ENCODE results near the gene MINDY4.

Gene MINDY4

DNA sequence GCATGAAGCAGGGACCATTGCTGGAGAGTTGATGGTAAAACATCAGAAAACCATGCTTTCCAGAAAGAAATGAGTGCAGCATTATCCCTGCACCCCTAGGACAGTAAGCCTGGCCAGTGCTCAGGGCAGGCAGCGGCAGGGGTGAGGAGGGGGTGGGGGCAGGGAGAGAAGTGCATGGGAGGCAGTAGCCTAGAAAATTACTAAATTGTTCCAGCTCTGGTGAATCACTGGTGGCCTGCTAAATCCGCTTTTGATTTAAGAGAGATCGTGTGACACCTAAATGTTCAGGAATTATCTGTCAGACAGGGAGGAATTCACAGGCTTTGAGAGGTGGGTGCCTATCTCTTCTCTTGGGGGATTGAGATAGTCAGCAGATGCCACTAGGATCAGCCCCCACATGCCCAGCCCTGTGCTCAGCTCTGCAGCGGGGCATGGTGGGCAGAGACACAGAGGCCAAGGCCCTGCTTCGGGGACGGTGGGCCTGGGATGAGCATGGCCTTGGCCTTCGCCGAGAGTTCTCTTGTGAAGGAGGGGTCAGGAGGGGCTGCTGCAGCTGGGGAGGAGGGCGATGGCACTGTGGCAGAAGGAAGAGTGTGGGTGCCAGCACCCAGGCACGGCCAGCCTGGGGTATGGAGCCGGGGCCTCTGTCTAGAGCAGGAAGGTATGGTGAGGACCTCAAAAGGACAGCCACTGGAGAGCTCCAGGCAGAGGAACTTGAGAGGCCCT, 135.5 kb downstream of the MINDY4 start:
- DNase-seq, result no peak

- DNase-seq, result no peak
These were observed 136.5 kb downstream of the MINDY4 start for GRCh38 chr7:30907527-30908267.

- no peak for DNase-seq
These were observed 137.5 kb downstream of the MINDY4 start for GRCh38 chr7:30908681-30909080.

DNA sequence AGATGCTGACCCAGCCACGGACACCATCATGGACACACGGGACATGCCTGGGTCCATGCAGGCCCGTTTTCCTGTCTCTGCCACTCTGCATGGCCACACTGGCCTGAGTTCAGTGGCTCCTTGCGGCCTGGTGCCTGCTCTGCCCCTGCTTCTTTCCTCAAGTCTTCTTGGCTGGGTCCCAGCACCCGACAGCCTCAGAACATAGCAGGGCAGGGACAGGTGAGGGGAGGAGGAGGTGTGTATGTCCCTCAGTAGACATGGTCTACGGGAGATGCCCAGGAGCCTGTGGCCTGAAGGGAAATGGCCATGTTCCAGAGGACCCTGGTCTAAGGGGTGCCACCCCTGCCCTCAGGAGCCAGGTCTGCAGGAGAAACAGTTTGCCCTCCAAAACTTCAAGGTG, 138.2 kb downstream of the MINDY4 start:
- DNase-seq, result no peak

GRCh38 chr7:30910411-30911073, 139.3 kb downstream of the MINDY4 start:
- no peak for DNase-seq

DNA sequence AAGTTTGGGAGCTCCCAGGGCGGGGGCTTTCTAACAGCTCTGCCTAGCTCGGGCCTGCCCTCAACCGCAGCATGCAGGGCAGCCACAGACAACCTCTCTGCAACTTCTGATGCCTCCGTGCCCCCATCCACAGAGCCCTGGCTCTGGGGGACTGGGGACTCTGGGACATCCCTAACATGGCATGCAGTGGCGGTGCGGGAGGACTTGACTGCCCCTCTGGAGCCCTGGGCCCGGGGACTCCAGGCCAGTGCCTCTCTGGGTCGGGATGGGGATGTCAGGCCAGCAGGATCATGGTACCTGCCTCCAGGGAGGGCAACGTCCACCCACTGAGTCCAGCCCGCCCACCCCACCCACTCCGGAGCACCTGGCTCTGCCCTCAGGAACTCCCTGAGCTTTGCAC, 139.9 kb downstream of the MINDY4 start:
- no peak for DNase-seq

GRCh38 chr7:30911561-30911969, 140.3 kb downstream of the MINDY4 start, which contains the start of gene AQP1:
Gene AQP1 (plus strand): TSS chr7:30911853. CDS start chr7:30911910, 57 bp downstream.
- no peak for DNase-seq

DNA sequence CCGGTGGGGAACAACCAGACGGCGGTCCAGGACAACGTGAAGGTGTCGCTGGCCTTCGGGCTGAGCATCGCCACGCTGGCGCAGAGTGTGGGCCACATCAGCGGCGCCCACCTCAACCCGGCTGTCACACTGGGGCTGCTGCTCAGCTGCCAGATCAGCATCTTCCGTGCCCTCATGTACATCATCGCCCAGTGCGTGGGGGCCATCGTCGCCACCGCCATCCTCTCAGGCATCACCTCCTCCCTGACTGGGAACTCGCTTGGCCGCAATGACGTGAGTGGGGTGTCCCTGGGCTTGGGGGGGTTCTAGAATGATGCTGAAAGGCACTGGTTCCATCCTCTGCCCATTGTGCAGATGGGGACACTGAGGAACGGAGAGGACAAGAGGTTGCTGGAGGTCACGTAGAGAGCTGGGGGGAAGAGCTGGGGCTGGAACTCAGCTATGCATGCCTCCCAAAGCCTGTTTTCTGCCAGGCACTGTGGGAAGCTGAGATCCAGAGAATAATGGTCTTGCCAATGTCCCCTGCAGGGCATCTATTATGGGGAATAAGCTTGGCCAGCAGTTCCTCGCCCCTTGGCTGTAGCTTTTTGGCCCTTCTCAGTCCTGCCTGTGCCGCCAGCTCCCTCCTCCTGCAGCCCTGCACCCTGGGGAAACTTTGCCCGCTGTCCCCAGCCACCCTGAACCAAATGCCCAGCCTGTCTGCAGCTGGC, 141.0 kb downstream of the MINDY4 start:
- no peak for DNase-seq

DNA sequence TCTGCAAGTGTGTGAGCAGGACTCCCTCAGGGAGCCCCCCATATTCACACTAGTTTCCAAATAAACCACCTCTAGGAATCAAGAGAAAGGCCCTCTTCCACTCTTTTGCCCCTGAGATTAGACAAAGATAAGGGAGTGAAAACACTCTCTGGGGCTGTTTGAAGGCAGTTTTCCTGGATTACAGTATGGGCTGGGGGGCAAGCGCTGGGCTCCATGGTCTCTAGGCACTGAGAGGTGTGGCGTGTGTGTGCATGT, 141.4 kb downstream of the MINDY4 start:
- no peak for DNase-seq

- DNase-seq, result no peak
These were observed 142.0 kb downstream of the MINDY4 start for GRCh38 chr7:30912986-30913811.

DNA sequence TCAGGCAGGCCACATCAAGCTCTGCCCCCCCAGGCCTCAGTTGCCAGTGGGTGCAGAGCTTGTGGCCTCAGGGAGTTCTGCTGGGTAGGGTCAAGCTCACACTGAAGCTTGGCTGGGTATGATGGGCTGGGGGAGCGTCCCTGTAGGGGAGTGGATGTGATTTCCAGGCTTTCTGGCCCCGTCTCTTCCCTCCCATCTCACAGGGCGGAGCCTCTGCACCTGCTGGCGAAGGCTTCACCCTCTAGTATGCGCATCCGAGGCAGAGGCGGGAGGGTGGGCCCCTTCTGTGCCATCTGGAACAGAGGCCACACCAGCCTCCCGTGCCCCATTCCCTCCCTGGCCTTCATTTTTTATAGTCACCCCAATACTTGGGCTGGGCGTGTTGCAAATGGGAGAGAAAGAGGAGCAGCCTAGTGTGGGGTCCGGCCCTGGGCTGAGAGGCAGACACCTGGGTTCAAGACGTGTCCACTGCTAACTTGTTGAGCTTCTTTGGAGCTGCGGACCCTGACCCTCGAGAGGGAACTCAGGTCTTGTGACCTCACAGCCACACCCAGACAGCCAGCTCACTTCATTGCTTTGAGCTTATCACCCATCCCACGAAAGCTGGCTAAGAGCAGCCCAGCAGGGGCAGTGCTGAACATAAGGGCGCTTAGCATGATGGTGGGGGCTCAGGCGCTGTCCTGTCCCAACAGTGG, 142.8 kb downstream of the MINDY4 start:
- no peak for DNase-seq

GRCh38 chr7:30914596-30914995, 143.4 kb downstream of the MINDY4 start:
- DNase-seq, result no peak

- DNase-seq, result no peak
These were observed 143.9 kb downstream of the MINDY4 start for GRCh38 chr7:30915005-30915601.

- no peak for DNase-seq
These were observed 144.5 kb downstream of the MINDY4 start for GRCh38 chr7:30915751-30916150.

GRCh38 chr7:30916255-30916654, 145.0 kb downstream of the MINDY4 start:
- no peak for DNase-seq

DNA sequence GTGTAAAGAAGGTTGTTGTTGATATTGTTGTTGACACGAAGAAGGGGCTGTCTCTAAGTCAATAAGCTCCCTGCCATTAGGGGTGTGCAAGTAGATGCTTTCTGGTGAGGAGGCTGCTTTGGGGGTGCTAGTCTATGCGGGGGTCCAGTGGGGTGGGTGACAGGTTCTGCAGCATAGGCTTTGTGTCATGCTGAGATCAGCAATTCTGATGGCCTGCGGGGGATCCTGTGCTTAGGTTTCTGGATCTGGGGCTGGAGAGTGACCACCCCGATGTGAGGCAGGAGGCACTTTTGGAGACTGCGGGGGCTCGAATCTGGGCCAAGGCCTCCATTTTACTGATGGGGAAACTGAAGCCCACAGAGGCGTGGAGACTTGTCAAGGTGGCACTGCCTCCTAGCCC, 145.6 kb downstream of the MINDY4 start:
- DNase-seq, result no peak

GRCh38 chr7:30917216-30917893, 146.1 kb downstream of the MINDY4 start:
- no peak for DNase-seq

DNA sequence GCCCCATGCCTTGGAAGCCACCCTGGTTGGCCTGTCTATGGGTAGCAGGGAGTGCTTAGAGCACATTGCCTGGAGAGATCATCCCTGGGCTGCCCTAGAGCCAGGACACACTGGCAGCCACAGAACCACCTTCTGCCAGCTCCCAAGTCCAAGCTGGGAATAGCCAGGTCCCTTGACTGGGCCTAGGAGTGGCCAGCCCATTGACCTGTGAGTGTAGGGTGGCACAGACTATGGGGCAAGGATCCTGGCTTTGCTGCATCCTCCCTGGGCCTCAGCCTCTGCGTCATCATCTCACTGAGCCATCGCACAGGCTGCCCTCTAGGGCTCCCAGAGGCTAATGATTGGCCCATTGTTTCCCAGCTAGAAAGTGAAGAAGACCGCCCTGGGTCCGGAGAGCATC, 147.5 kb downstream of the MINDY4 start:
- DNase-seq, result no peak

DNA sequence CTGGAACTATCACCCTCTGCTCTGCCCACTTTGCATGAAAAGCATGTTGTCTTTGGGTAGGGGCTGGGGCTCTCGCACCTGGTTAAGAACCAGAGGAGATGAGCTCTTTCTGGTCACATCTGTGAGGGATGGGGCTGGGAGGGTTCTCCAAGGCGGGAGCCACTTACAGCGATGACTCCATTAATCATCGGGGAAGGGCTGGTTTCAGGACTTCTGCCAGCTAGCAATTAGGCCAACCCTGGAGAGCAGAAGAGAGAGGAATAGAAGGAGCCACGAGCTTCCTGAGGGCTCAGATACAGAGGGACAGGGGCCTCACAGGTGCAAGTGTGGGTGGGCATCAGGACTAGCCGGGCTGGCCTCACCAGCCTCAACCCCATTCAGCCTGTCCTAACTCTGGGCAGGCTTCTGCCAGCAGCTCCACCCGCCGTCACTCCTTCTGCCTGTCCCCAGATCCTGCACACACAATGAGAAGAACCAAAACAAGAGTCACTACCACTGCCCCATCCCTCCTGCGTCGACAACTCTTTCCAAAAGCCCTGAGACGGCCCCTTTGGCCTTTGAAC, 148.9 kb downstream of the MINDY4 start:
- DNase-seq, result peak; percentile 16 to 65
